Right ventricle myocardium superior (tissue), 1 donor: ENCODE results near the gene STARD10. TPM values are rescaled to one million over a fixed set of nuclear protein-coding genes. Genes with fewer than 3 reads are reported as not detected.

Source experiments
- ATAC-seq: fragments of 200-7000 bp; cut with Tn5 transposase; one replicate; pipeline ENCODE4 v1.9.1; 2020; ENCODE audit warnings: mild to moderate bottlenecking; ENCODE audit not compliant: poor library complexity
- DNase-seq: peaks from one replicate; pipeline ENCODE4 v3.0.0-alpha.2; 2020
- intact Hi-C: fragments of 100-400 bp; cut with DNase I; formaldehyde crosslinking; loops from one replicate; pipeline ENCODE4 v1.11.2; 2022
- total RNA-seq: library from RNA; stranded (reverse); fragmentation: NEBNext Ultra II Directional; extraction: Animal tissue kit (Norgen Biotek cat#: 25700); gene quantifications from one replicate; pipeline ENCODE4 v1.2.1, GENCODE V29; 2021
- donor health status: DM: no; HTN: yes; CAD: no; lungs with severe emphysema.

Gene STARD10
- total RNA-seq, 1 donor from 2014 or later, result 117 TPM

GRCh38 chr11:72754544-72755155 lies 39.2 kb downstream of the STARD10 start:
- intact Hi-C loops, result no loop called here
- ATAC-seq (no peak), DNase-seq (peak; percentile 39)

- no peak for DNase-seq
- intact Hi-C loops, result no loop called here
- no peak for ATAC-seq
Measured at GRCh38 chr11:72754149-72754543, 39.7 kb downstream of the STARD10 start.

- DNase-seq, result peak; percentile 14
- peak; percentile 4 for ATAC-seq
- intact Hi-C loops, result no loop called here
Measured at GRCh38 chr11:72753341-72754148, 40.3 kb downstream of the STARD10 start.

- intact Hi-C loops, result no loop called here
- ATAC-seq (peak; percentile 96), DNase-seq (peak; percentile 85)
Measured at GRCh38 chr11:72752088-72752914, 41.5 kb downstream of the STARD10 start, which contains the start of gene ARAP1. Gene ARAP1, minus strand, starts transcription at chr11:72752408. Its CDS starts 25,280 bp downstream, at chr11:72727128.

- ATAC-seq, result no peak
- DNase-seq, result no peak
- intact Hi-C loops, result no loop called here
Measured at GRCh38 chr11:72751116-72752087, 42.4 kb downstream of the STARD10 start.

GRCh38 chr11:72750556-72751115 lies 43.2 kb downstream of the STARD10 start:
- intact Hi-C loops, result no loop called here
- ATAC-seq (no peak), DNase-seq (no peak)

GRCh38 chr11:72750086-72750485 lies 43.8 kb downstream of the STARD10 start:
- ATAC-seq (no peak), DNase-seq (no peak)
- intact Hi-C loops, result no loop called here

- intact Hi-C loops, result no loop called here
- DNase-seq (no peak), ATAC-seq (no peak)
Measured at GRCh38 chr11:72747289-72747855, 46.5 kb downstream of the STARD10 start.

- DNase-seq (no peak), ATAC-seq (no peak)
- intact Hi-C loops, result no loop called here
Measured at GRCh38 chr11:72746821-72747220, 47.0 kb downstream of the STARD10 start.

- ATAC-seq (no peak), DNase-seq (no peak)
- intact Hi-C loops, result no loop called here
Measured at GRCh38 chr11:72745925-72746550, 47.8 kb downstream of the STARD10 start.

GRCh38 chr11:72745511-72745910 lies 48.3 kb downstream of the STARD10 start:
- DNase-seq, result no peak

GRCh38 chr11:72744474-72744873 lies 49.4 kb downstream of the STARD10 start:
- no peak for ATAC-seq
- intact Hi-C loops, result no loop called here
- no peak for DNase-seq

More at GRCh38 chr11:72745511-72745910, 48.3 kb downstream of the STARD10 start:
- intact Hi-C loops, result no loop called here
- no peak for ATAC-seq

GRCh38 chr11:72743321-72744221 lies 50.3 kb downstream of the STARD10 start:
- ATAC-seq (no peak), DNase-seq (no peak)
- intact Hi-C loops, result no loop called here

GRCh38 chr11:72742513-72743320 lies 51.1 kb downstream of the STARD10 start:
- ATAC-seq, result no peak
- DNase-seq, result no peak
- intact Hi-C loops, result no loop called here

GRCh38 chr11:72741849-72742512 lies 51.9 kb downstream of the STARD10 start:
- intact Hi-C loops, result no loop called here
- DNase-seq, result peak; percentile 51
- ATAC-seq, result no peak
